Ramos (cell line): Measurements from ENCODE around the gene FAM210B.
"Not testable (repeated sequence)": the region's sequence is repeated elsewhere in the genome, so short reads cannot be mapped to it uniquely, and the experiment has no call there.

Experiments
- in situ Hi-C: fragments of 300-500 bp; cut with MboI; formaldehyde crosslinking; loops from one replicate; pipeline ENCODE4 v1.14.3; 2022; ENCODE audit warnings: low sequenced_read_pairs; ENCODE audit not compliant: unreplicated experiment

FAM210B gene

DNA sequence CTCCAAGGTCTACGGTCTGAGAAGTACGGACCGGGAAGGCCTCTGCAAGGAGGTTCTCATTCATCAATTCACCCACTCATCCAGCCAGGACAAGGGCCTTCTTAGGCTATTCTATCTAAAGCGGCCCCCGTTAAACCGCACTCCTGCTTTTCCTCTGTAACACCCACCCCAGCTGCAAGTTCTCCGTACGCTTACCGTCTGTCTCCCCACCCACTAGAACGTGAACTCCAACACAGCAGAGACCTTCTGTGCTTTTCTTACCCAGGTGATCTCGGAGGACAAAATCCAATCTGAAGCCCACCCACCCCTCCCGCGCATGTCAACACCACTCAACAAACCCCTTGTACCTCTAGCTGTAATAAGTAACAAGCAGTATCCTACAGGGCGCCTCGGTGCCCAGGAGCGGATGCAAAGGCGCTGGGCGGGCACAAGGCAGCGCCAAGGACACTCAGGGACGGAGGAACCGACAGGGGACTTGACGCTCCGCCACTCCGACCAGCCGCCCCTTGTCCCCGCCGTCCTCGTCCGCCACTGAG lies 32.9 kb downstream of the FAM210B start:
- in situ Hi-C loops = no loop called here

DNA sequence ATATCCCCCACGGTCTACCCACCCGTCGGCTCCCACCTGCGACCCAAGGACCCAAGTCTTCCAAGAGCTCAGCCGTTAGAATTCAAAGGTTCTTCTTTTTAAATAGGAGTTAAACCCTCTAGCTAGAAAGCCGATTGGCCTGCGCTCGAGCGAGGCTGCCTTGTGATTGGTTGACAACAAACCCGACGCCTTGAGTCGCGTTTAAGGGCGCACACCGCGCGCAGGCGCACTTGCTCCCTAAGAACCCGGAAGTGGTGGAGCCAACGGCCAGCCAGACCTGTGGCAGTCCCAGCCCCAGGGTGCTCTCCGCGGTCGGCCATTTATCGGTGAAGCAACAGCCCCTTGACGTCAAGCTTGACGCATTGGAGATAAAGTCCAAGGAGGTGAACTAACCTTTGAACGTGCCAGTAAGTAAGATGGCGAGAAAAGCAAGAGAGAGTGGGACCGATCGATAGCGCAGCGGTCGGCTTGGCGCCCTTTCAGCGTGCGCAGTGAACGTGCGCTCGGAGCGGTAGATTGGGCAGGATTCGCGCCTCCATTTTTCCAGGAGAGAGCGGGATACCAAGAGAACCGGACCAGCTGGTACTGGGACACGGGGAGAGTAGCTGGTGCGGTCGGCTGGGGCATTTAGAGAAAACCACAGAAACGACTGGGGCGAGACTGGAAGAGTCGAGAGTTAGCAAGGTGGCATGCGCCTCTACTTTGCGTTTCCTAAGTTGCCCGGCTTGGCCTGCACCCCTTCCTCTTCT lies 33.5 kb downstream of the FAM210B start, which contains the start of the genes AURKA and CSTF1:
TSS of gene AURKA (minus strand) at position 84 of the 749 bp plus-strand sequence. CDS start 4,018 bp downstream, outside the sequence.
TSS of gene CSTF1 (plus strand) at position 514 of the 749 bp plus-strand sequence. CDS start 2,908 bp downstream, outside the sequence.
- in situ Hi-C loops = no loop called here

DNA sequence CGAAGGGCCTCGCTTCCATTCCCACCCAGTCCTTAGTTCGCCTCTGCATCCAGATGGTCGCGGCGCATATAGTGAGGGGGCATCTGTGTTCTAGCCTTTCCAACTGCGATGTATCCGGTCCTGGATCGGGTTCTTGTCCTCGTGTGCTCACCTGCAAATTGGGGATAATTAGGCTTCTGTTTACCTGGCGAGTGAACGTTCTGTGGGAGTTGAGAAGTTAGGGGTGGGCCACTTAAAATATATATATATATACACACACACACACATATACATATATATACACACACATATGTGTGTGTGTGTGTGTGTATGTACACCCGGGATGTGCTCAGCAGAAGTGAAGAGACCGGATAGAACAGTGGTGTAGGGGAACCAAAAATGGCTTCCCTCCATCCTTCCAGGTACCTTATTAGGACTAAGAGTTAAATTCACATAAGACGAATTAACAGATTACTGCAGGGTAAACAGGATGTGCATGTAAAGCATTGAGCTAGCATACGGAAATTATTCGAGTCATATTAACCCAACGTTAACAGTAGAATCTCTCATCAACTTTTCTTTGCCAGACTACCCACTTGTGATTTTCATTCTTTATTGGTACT lies 34.2 kb downstream of the FAM210B start:
- in situ Hi-C loops = no loop called here

DNA sequence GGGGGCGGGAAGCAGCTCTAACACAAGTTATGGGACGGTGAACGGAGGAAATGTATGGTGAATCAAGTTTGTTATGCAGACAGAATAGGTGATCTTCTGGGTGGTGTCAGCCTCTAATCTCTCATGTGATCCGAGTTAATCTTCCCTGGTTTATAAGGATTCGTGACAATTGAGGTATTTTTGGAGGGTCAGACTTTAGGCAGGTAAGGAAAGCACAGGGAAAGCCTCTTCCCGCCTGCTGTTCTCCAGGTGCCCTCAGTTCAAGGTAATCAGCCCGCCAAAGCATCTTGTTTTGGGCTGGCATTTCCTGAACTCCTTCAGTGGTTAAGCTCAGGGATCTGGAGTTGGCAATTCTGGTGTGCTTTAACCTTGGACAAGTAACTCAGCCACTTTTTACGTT lies 34.9 kb downstream of the FAM210B start:
- in situ Hi-C loops = no loop called here

DNA sequence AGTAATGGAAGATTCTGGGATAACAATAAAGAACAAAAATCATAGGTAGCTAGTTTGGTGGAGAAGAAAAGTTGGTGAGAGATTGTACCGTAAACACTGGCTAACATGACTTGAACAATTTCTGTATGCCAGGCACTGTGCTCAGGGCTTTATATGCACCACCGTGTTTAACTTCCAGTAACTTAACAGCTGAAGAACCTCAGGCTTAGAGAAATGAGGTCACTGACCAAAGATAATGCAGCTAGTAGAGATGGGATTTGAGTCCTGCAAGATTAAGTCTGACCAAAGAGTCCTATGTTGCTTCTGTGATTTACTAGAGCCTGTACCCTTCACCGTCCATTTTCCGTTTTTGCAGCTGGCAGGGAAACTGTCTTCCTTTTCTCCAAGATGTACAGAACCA lies 36.4 kb downstream of the FAM210B start:
- in situ Hi-C loops = no loop called here

DNA sequence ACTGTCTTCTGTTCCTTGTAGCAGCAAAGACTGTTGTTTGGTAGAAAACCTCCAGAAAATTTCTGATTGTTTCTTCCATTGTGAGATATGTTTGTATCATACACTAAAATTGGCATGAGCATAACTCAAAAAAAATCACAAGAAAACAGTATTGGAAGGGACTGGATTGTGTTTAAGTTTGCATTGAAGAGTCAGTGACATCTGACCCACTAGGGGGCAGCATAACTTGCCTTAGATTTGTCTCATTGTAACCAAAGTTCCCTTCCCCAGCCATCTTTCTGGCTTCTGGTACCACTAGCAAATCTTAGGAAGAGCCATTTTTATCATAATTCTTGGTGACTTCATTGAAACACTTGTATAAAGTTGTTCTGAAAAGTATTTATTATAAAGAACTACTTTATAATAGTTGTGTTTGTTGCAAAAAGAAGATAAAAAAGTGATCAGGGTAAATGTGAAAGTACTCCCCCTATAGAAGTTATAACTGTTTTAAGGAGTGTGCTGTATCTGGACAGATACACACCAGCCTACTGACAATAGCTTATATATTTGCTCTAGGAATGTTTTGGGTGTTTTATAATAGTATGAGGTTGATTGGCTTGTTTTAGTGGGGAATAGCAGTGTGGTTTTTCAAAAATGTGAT lies 41.3 kb downstream of the FAM210B start:
- in situ Hi-C loops = no loop called here

DNA sequence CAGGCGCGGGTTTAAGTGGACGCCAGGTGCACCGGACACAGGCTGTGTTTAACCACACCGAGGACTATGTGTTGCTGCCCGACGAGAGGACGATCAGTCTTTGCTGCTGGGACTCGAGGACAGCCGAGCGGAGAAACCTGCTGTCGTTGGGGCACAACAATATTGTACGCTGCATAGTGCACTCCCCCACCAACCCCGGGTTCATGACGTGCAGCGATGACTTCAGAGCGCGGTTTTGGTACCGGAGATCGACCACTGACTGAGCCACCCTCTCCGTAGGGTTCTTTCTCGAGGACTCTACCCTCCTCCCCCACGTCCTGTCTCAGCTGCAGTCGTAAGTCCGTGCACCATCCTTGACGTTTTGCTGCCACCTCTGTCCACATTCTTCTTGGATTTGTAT lies 44.7 kb downstream of the FAM210B start:
- in situ Hi-C loops = no loop called here

DNA sequence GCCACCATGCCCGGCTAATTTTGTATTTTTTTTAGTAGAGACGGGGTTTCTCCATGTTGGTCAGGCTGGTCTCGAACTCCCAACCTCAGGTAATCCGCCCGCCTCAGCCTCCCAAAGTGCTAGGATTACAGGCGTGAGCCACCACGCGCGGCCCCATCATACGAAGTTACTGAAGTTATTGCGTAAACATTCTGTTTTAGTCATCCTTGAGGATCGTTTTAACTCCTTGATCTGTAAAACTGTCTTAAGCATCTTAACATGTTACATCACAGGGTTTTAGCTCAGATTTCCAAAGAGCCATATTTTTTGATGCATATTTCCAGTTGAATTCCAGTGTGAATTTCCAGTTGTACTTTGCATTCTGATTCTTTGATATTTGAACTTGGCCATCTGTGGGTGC lies 46.6 kb downstream of the FAM210B start:
- in situ Hi-C loops = not testable (repeated sequence)

DNA sequence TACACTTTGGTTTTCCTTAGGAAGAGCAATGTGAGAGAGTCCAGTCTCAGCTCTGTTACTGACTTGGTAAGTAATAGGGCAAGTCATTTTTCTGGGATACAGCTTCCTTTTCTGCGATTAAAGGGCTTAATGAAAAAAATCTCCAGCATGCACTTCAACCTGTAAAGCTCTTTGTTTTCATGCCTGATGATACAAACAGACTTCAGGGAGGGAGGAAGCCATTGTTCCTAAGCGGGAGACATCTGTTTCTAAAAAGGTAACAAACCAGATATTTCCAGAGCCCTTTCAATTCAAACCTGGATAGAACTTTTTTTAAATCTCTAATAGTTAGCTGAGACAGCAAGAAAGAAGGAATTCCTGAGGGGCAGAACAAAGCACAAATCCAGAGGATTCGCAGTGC lies 48.1 kb downstream of the FAM210B start:
- in situ Hi-C loops = no loop called here

DNA sequence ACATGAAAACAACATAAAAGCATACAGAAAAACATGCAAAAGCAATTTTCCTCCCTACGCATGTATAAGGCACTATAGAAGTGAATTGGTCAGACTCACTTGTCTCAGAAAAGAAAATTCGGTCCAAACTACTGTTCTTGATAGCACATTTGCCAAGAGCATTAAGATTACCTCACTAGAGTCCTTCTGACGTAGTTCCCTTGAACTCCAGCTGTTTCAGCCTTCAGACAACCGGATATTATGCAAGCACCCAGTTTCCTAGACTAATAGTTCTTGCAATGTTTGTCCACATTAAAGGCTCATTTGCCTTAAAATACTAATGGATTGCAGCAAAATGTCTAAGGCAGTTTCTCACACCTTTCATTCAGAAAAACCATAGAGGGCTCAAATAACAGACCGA lies 50.7 kb downstream of the FAM210B start:
- in situ Hi-C loops = no loop called here

DNA sequence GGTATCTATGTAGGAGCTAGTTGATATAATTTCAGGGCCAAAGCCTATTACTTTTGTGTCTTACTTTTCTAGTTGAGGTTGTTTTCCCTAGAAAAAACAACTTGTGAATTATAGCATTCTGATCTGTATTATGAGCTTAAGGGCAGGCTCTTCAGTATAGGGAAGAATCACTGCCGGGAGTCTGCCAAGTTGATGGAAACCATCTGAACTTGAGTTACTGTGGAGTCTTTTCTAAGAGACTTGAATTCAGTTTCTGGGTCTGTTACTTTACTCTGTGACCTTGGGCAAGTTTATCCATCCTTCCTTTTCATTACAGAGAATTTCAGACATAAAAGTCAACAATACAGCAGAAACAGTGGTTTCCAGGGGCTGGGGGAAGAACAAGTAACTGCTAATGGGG lies 51.2 kb downstream of the FAM210B start:
- in situ Hi-C loops = no loop called here

DNA sequence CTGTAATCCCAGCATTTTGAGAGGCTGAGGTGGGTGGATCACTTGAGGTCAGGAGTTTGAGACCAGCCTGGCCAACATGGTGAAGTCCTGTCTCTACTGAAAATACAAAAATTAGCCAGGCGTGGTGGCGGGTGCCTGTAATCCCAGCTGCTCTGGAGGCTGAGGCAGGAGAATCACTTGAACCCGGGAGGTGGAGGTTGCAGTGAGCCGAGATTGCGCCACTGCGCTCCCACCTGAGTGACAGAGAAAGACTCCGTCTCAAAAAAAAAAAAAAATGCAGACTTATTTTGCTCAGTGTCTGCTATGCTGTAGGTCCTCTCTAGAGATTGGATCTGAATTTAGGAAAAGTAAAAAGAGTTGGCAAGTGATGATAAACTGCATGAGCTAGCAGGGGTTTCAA lies 52.5 kb downstream of the FAM210B start:
- in situ Hi-C loops = not testable (repeated sequence)

DNA sequence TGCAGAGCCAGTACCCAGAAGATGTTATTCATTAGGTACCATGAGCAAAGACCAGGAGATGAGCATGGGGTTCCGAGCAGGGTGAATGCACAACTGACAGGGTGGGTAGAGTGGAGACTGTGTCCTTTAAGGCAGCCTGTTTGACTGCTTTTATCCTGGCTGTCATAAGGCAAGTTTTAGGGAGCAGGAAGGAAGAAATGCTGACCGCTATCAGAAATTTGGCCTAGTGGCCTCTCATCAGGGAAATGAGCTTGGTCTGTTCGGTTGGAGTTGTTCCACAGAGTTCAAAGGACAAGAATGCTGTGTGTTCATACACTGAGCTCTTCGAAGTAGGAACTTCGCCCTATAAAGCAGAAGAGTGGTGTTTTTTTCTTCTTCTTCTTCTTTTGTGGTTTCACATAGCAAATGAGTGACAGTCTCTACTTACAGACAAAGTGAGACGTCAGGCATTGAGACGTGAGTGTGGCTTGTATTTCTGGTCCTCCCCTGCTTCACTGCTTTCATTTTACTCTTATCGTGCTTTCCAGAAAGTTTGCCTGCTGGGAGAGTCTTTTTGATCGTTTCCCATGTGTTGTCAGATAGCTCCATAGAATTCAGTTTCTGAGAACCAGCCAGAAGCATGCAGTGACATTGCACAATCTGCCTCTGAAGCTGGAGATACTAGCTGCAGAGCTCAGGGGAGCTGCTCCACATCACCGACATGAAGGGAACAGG lies 53.1 kb downstream of the FAM210B start, which contains the start of gene CASS4:
TSS of gene CASS4 (plus strand) at position 502 of the 714 bp plus-strand sequence. CDS start at position 701, 199 bp downstream.
- in situ Hi-C loops = no loop called here

DNA sequence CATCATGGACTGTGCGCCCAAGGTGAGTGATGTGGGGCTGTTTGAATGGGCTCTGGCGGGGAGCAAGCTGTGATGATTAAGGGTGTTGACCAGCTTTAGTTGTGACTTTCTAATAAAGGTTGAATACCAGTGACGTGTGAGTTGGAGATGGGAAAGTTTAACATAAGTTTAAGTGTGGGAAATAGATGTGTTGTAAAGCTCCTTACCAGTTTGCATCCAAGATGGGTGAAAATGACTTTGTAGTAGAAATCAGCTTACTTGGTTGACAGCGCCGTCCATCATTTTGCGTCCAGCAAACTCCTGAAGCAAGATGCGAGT lies 53.7 kb downstream of the FAM210B start:
- in situ Hi-C loops = no loop called here

DNA sequence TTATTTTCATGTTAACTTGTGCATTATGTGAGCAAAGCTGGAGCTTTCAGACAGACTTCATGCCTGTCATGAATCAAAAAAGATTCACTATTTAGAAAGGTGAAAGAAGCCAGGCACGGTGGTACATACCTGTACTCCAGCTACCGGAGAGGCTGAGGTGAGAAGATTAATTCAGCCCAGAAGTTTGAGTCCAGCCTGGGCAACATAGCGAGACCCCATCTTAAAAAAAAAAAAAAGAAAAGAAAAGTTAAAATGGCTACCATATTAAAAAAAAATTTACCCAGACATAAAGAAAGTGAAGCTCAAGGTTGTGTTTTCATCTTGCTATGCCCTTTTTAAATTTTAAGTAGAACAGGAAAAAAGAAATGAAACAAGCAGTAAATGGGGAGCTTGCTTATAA lies 54.2 kb downstream of the FAM210B start:
- in situ Hi-C loops = no loop called here

DNA sequence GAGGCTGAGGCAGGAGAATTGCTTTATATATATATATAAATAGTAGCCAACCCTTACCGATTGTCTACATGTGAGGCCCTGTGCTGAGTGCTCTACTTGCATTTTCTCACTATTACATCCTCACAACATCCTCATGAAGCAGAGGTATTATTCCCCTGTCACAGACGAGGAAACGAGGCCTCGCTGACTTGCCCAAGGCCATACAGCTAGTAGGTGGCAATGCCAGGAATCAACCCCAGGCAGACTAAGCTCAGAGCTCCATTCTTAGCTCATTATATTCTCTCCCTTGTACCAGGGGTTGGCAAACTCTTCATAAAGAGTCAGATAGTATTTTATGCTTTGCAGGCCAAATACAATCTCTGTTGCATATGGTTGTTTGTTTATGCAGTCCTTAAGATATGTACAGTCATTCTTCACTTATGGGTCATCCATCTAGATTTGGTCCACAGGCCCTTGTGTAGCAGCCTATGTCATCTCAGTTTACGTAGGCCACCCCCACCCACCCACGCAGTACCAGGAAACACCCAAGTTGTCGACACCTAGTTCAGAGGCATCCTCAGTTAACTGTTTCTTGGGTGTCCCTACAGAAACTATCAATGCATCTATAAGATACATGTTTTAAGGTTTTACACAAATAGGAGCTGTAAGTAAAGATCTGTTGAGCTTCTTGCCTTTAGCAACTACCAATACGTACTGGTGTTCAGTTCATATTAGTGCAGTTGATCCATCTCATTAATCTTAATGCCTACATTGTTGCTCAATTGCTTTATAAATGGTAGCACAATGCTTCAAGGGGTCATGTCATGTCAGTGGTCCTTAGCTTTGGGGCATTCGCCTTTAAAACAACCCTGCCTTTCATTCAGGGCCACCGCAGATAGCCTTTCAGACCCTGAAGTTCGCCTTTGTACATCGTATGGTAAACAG lies 56.3 kb downstream of the FAM210B start:
- in situ Hi-C loops = no loop called here

DNA sequence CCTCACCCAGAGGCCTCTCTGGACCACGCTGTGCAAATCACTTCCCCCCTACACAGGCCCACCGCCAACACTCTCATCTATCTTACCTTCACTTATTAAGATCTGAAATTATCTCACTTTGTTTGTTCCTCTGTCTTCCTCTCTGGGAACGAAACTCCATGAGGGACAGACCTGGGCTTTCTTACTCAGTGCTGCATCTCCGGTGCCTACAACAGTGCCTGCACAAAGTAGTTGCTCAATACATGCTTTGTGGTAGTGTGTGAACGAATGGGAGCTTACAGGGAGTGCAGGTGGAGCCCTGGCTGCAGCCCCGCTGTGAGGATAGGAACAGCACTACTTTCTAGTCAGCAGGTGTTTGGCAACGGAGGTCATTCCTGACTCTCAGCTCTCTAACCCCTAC lies 58.6 kb downstream of the FAM210B start:
- in situ Hi-C loops = no loop called here

DNA sequence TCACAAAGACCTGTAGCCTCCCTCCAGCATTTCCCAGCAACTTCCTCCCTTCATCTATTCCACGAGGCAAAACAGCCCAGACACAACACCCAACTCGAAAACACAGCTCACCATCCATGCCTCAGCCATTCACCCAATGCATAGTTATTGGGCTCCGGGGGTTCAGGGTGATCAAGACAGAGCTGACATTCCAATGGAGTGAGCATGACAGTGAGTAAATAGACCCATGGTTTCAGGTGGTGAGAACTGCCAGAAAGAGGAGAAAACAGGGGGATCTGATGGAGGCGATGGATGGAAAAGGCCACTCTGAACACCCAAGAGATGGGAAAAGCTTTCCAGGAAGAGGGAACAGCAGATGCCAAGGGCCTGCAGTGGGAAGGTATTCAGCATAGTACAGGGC lies 59.1 kb downstream of the FAM210B start:
- in situ Hi-C loops = no loop called here
